Endometrial microvascular endothelial cells (primary cell): ENCODE results near the gene EFCAB6. TPM values are rescaled to one million over a fixed set of nuclear protein-coding genes. Genes with fewer than 3 reads are reported as not detected.

ENCODE experiments used
- in situ Hi-C: cut with HindIII; loops from 2 replicates; pipeline ENCODE4 v1.10.0; 2017; ENCODE audit warnings: low sequenced_read_pairs, low pct_unique_long_range_greater_than_20kb; ENCODE audit errors: inconsistent ontology term
- total RNA-seq: library from RNA; depleted of rRNA; stranded (reverse); fragments of >200 nt; gene quantifications from one replicate; pipeline ENCODE4 v1.2.3, GENCODE V29; 2015; ENCODE audit errors: inconsistent ontology term

The EFCAB6 gene
- total RNA-seq, 1 donor from 2014 or later = 0.46 TPM

DNA sequence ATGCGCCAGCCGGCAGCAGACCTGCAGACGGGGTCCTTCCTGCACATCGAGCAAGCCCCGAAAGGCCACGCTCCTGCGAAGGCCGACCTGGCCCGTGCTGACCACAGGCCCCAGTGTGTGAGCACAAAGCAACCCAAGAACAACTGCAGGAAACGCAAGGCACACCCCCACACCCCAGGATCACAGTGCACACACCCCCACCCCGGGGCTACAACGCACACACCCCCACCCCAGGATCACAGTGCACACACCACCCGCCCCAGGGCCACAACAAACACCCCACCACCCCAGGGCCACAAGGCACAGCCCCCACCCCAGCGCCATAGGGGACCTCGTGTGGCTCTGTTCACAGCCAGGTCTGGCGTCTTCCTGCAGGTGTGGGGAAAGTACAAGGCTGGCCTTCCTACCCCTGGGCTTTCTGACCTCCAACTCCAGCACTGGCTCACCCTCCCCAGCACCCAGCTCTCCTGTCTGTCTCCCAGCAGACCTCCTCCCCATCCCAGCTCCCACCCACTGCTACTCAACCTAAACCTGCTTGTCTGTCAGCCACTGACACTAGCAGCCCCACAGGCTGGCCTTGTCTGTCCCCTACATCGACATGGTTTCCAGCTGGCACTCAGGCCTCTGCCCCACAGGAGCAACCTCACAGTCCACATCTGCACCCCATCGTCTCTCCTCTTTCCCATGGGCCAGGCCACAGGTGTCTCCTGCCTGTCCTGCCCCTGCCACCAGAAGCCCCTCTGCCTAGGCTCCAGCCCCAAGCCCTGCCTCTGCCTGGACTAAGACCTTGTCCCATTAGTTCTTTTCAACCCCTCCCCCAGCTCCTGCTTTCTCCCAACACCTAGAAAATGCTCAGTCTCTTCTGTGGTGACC lies 20.5 kb upstream of the EFCAB6 start:
- in situ Hi-C loops = no loop called here

GRCh38 chr22:43831561-43832392 lies 19.7 kb upstream of the EFCAB6 start:
- in situ Hi-C loops = no loop called here

DNA sequence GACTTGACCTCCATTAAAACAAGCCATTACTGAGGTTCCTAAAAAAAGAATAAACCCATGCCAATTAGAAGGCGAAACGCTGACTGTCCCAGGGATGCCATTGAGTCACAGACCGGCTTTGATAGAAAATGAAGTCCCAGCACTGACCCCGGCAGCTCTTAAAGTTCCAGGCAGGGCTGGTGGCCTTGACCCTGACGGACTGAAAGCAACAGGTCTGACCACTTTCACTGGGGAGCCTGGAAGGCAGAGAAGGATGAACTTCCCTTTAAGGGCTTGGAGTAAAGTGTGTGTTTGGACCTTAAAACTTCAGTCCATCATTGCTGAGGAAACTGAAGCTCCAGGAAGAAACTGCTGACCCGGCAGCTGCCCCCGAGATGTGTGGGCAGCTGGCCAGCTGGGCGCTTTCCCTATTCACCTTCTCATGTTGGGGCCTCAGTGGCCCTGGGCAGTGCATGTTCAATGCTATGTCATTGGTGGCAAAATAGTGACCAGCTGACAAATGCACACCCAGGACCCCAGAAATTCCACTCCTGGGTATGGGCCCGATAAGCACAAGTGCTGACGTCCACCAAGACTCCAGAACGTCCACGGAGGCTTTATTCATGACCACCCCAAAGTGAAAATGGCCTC lies 18.9 kb upstream of the EFCAB6 start:
- in situ Hi-C loops = no loop called here

DNA sequence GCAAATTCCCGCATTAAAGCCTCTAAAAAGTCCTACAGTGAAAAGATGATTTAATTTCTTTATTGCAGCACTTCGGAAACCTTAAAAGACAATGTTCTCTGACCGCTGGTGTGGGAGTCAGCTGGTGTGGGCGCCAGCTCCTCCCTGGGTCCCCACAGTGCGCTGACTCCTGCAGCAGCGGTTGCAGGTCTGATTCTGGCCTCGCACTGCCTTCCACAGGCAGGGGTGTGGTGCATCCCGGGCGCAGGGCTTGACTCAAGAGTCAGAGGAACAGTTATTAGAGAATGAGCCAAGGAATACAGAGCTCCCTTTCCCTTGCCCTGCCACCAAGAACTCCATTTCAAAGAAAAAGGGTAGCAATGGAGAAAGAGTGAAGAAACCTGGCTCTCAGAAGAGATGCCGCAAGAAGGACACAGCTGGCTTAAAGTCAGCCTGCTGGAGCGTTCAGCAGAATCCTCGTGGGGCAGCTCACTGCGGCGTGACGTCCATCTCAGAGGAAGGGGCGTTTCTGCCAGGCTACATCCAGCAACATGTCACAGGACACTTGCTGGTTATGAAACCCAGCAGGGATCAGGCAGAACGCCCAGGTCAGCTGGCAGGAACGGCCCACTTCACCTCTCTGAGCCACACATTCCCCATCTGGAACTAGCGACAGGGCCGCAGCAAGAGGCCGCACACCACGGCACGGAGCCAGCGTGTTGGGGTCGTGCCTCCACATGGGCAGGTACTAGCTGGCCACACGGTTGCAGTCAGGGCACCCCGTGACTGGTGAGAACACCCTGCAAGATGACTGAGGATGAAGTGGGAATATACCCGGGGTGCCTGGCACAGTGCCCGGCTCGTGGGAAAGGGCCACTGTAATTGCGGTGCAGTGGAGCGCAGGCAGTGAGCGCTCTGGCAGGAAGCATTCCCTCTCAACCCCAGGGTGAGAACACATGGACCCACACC lies 18.1 kb upstream of the EFCAB6 start:
- in situ Hi-C loops = no loop called here

- in situ Hi-C loops = no loop called here
Observed at GRCh38 chr22:43828998-43829782, 17.1 kb upstream of the EFCAB6 start.

DNA sequence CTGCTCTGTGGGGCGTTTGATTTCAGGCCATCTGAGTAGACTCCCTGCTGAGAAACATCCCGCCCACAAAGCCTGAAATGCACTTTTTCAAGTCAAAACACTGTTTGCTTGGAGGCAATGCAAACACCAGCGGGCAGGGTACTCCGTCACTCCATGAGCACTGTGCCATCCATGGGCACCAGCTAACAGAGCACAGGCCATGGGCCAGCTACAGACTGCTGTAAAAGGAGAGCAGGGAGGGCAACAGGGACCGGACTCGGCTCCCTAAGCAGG lies 16.6 kb upstream of the EFCAB6 start:
- in situ Hi-C loops = no loop called here

- in situ Hi-C loops = no loop called here
Observed at GRCh38 chr22:43827926-43828724, 16.0 kb upstream of the EFCAB6 start.

- in situ Hi-C loops = no loop called here
Observed at GRCh38 chr22:43827003-43827735, 15.1 kb upstream of the EFCAB6 start.

DNA sequence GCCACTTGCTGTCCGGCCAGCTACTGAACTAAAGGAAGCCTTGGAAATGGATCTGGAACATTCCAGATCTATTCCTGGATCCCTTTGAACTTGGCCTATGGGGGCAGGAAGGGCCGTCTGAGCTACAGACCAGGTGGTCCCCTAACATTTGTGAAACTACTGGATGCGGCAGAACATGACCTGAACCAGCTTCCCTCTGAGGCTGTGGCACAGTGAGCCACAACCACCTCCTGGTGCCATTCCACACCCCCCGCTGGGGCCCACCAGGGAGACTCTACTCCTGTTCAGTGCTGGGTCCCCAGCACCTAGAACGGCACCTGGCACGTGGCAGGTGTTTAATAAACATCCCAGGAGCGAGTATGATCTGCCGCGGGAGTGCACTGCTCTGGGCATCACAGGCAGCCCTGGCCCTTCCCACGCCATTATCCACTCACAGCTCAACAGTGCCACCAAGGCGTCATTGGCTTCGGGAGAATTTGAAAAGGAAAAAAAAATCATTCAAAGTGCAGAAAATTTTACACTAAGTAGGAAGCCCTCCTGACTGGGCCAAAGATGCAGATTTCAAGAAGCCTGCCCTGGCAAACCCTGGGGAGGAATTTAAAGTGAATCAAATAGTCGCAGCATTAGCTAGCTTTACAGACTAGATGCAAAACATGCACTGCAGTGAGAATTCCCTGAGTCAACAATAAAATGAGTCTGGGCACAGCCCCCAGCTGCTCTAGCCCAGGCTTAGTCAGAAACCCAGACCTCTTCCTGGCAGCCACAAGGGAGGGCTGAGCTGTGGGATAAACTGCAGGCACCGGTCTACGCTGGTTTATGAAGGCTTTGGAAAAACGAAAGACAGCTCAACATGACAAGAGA lies 14.3 kb upstream of the EFCAB6 start:
- in situ Hi-C loops = no loop called here

GRCh38 chr22:43825651-43826050 lies 13.5 kb upstream of the EFCAB6 start:
- in situ Hi-C loops = no loop called here

- in situ Hi-C loops = no loop called here
Observed at GRCh38 chr22:43824724-43825420, 12.8 kb upstream of the EFCAB6 start.

GRCh38 chr22:43823911-43824665 lies 12.0 kb upstream of the EFCAB6 start:
- in situ Hi-C loops = no loop called here

DNA sequence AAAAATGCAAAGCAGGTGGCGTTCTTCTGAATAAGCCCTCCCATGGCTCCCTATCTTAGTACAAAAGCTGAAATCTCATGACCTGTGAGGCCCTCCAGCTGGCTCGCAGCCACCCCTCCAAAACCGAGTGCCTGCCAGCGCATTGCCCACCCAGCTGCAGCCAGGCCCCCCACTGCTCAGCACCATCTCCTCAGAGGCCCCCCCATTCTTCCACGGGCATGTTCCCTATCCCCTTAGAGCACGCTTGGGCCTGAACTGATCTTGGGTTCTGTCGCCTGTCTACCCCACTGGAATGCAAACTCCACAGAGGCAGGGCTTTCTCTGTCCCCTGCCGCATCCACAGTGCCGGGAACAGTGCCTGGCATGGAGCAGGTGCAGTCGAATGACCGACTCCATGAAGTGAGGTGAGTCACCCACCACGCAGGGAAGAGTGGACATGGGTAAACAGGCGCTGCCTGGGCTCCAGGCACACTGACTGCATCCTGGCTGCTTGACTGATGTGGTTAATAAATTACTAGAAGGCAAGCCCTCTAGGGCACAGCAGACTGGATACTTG lies 11.3 kb upstream of the EFCAB6 start:
- in situ Hi-C loops = no loop called here
